PC-3 (cell line): ENCODE results near the gene FRMD5.

ENCODE experiments used
- CTCF ChIP-seq: fragments of 300-600 bp; sonication (generic); conservative IDR thresholded peaks from 2 replicates; pipeline ENCODE4 v1.5.1; 2017; ENCODE audit warnings: antibody characterized with exemption, low read depth, mild to moderate bottlenecking, low read length
- EZH2 ChIP-seq: fragments of 300-600 bp; sonication (generic); IDR thresholded peaks from one replicate; pipeline ENCODE4 v1.6.1; 2017; ENCODE audit warnings: antibody characterized with exemption, mild to moderate bottlenecking, low read length; ENCODE audit not compliant: unreplicated experiment
- EZH2phosphoT487 ChIP-seq: fragments of 300-600 bp; sonication (generic); IDR thresholded peaks from 2 replicates; pipeline ENCODE4 v1.6.1; 2018; ENCODE audit warnings: mild to moderate bottlenecking, antibody characterized with exemption, low read length, borderline replicate concordance

GRCh38 chr15:43975326-43975725 is 219.7 kb downstream of the FRMD5 start:
- no peak for TF ChIP-seq CTCF
- TF ChIP-seq EZH2 = no peak
- TF ChIP-seq EZH2phosphoT487 = no peak
